Measurements from ENCODE around the gene CUL1.

DNA sequence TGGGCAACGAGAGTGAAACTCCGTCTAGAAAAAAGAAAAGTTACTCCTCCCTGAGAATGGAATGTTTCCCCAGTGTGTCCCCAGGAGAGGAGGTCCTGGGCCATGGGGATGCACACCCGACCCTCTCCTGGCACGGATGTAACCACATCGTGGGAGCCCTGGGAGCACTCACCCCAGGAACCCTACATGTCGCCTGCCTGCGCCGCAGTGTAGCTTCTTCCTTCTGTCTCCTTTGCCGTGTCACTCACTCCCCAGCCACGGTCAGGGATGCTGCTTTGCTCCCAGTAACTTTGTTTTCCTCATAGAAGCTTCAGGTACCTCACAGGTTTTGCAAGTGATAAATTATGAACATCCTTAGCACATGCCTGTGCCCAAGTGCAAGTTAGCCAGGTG, 103.4 kb downstream of the CUL1 start:
- TF ChIP-seq, protein P1, sequence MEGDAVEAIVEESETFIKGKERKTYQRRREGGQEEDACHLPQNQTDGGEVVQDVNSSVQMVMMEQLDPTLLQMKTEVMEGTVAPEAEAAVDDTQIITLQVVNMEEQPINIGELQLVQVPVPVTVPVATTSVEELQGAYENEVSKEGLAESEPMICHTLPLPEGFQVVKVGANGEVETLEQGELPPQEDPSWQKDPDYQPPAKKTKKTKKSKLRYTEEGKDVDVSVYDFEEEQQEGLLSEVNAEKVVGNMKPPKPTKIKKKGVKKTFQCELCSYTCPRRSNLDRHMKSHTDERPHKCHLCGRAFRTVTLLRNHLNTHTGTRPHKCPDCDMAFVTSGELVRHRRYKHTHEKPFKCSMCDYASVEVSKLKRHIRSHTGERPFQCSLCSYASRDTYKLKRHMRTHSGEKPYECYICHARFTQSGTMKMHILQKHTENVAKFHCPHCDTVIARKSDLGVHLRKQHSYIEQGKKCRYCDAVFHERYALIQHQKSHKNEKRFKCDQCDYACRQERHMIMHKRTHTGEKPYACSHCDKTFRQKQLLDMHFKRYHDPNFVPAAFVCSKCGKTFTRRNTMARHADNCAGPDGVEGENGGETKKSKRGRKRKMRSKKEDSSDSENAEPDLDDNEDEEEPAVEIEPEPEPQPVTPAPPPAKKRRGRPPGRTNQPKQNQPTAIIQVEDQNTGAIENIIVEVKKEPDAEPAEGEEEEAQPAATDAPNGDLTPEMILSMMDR (IDR thresholded peaks at IDR 0.05), result no peak
- TF ChIP-seq POLR2AphosphoS5 (IDR thresholded peaks at IDR 0.05; ENCODE audit: insufficient read depth in 1 of 2, low read depth in 1 of 2), result no peak
